HepG2 (cell line): ENCODE measurements around the gene GPBP1.

Experiments used
- BHLHE40 ChIP-seq: IDR thresholded peaks from 2 replicates; pipeline ENCODE4 v1.6.1; 2011; ENCODE audit warnings: low read length, improper control_type of control experiment
- CTCF ChIP-seq: sonication (generic); formaldehyde crosslinking; IDR thresholded peaks from 2 replicates; pipeline ENCODE4 v1.5.0; 2020; ENCODE audit warnings: mild to moderate bottlenecking, missing genetic modification reagents, moderate library complexity
- DMAP1 ChIP-seq: IDR thresholded peaks from 2 replicates; pipeline ENCODE4 v1.6.1; 2016
- MED8 ChIP-seq: sonication (generic); formaldehyde crosslinking; IDR thresholded peaks from 2 replicates; pipeline ENCODE4 v1.8.1; 2023; ENCODE audit warnings: mild to moderate bottlenecking, missing genetic modification reagents; ENCODE audit not compliant: insufficient replicate concordance
- RFX3 ChIP-seq: IDR thresholded peaks from 2 replicates; pipeline ENCODE4 v1.6.1; 2016; ENCODE audit warnings: missing biosample characterization, missing genetic modification reagents
- RFX5 ChIP-seq: IDR thresholded peaks from 2 replicates; pipeline ENCODE4 v1.6.1; 2011; ENCODE audit warnings: low read depth, low read length, improper control_type of control experiment
- SMC3 ChIP-seq: IDR thresholded peaks from 2 replicates; pipeline ENCODE4 v1.6.1; 2011; ENCODE audit warnings: low read length, improper control_type of control experiment
- SUZ12 ChIP-seq: fragments of 150-350 bp; IDR thresholded peaks from 2 replicates; pipeline ENCODE4 v1.6.1; 2014; ENCODE audit warnings: low read depth, low read length
- ZNF296 ChIP-seq: sonication (generic); formaldehyde crosslinking; conservative IDR thresholded peaks from 2 replicates; pipeline ENCODE4 v1.5.0; 2020; ENCODE audit warnings: mild to moderate bottlenecking, missing genetic modification reagents
- ZNF326 ChIP-seq: sonication (generic); formaldehyde crosslinking; IDR thresholded peaks from 2 replicates; pipeline ENCODE4 v1.4.0; 2020; ENCODE audit warnings: missing genetic modification reagents, borderline replicate concordance

GRCh38 chr5:57307516-57307915, 133.7 kb downstream of the GPBP1 start:
- no peak for TF ChIP-seq RFX3 (CRISPR knock-in tag)
- TF ChIP-seq ZNF326 (CRISPR knock-in tag), result no peak
- no peak for TF ChIP-seq RFX5
- no peak for TF ChIP-seq ZNF296 (CRISPR knock-in tag)
- TF ChIP-seq CTCF, result no peak
- no peak for TF ChIP-seq SUZ12
- TF ChIP-seq BHLHE40, result no peak
- no peak for TF ChIP-seq SMC3
- TF ChIP-seq DMAP1 (CRISPR knock-in tag), result no peak
- no peak for TF ChIP-seq MED8
